Sigmoid colon (tissue), 4 donors: ENCODE data around the gene TPI1.

Source experiments
- POLR2A ChIP-seq, 2 donors: fragments of 450-650 bp; IDR thresholded peaks; one replicate each; pipeline ENCODE4 v1.6.1; 2016; ENCODE audit warnings: antibody characterized with exemption in 2 of 2, mild to moderate bottlenecking in 2 of 2, moderate library complexity in 2 of 2
- POLR2AphosphoS5 ChIP-seq, 4 donors: sonication (generic); formaldehyde crosslinking; IDR thresholded peaks; one replicate each; pipeline ENCODE4 v1.6.1; 2017; ENCODE audit warnings: antibody characterized with exemption in 4 of 4
- TF ChIP-seq, protein P1 (sequence below), 4 experiments: fragments of 450-650 bp in 3 of 4; fragments of 200-600 bp in 1 of 4; IDR thresholded peaks; one replicate each; pipeline ENCODE4 v1.5.1; 2016 to 2019; ENCODE audit warnings: antibody characterized with exemption in 4 of 4, mild to moderate bottlenecking in 3 of 4, moderate library complexity in 2 of 4

DNA sequence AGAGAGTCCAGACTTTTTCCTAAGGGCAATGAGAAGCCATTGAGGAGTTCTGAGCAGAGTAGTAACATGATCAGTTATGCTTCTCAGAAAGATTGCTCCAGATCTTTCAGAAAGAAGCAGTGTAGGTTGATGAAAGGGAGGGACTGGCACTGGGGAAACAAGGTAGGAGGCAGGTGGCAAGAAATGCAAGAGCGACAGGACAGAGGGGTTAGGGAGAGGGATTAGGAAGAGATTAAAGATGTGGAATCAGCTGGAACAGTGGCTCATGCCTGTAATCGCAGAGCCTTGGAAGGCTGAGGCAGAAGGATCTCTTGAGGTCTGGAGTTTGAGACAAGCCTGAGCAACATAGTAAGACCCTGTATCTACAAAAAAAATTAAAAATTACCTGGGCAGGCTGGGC lies 19.7 kb upstream of the TPI1 start:
- TF ChIP-seq, protein P1, sequence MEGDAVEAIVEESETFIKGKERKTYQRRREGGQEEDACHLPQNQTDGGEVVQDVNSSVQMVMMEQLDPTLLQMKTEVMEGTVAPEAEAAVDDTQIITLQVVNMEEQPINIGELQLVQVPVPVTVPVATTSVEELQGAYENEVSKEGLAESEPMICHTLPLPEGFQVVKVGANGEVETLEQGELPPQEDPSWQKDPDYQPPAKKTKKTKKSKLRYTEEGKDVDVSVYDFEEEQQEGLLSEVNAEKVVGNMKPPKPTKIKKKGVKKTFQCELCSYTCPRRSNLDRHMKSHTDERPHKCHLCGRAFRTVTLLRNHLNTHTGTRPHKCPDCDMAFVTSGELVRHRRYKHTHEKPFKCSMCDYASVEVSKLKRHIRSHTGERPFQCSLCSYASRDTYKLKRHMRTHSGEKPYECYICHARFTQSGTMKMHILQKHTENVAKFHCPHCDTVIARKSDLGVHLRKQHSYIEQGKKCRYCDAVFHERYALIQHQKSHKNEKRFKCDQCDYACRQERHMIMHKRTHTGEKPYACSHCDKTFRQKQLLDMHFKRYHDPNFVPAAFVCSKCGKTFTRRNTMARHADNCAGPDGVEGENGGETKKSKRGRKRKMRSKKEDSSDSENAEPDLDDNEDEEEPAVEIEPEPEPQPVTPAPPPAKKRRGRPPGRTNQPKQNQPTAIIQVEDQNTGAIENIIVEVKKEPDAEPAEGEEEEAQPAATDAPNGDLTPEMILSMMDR (IDR thresholded peaks at IDR 0.05): no peak
- no peak for TF ChIP-seq POLR2A (IDR thresholded peaks at IDR 0.05)
- TF ChIP-seq POLR2AphosphoS5 (IDR thresholded peaks at IDR 0.05): no peak
